Omental fat pad (tissue), 4 donors: Measurements from ENCODE around the gene ARF1. TPM values are rescaled to one million over a fixed set of nuclear protein-coding genes. Genes with fewer than 3 reads are reported as not detected.

Source experiments
- ATAC-seq: fragments of 150-250 bp; one replicate; pipeline ENCODE4 v1.9.1; 2016; ENCODE audit warnings: mild to moderate bottlenecking, moderate library complexity; ENCODE audit not compliant: low FRiP score
- DNase-seq: peaks from one replicate; pipeline ENCODE4 v3.0.0-alpha.2; 2019; ENCODE audit warnings: low spot score
- CTCF ChIP-seq, 3 donors: fragments of 450-650 bp; IDR thresholded peaks; one replicate each; pipeline ENCODE4 v1.5.1; 2016 to 2017; ENCODE audit warnings: antibody characterized with exemption in 3 of 3, mild to moderate bottlenecking in 3 of 3, moderate library complexity in 2 of 3
- total RNA-seq, 4 donors: library from RNA; depleted of rRNA; stranded (reverse); fragments of >200 nt; gene quantifications; one replicate each; pipeline ENCODE4 v1.1.0, GENCODE V29; 2016

Gene ARF1
- total RNA-seq, 4 donors from 2014 or later: 273 to 440 (median 369) TPM

GRCh38 chr1:228088586-228089498 lies 6.3 kb downstream of the ARF1 start:
- ATAC-seq (no peak), DNase-seq (no peak)
- no peak for TF ChIP-seq CTCF (IDR thresholded peaks at IDR 0.05)

- TF ChIP-seq CTCF (IDR thresholded peaks at IDR 0.05): no peak
- ATAC-seq (no peak), DNase-seq (no peak)
Observed at GRCh38 chr1:228089519-228090380, 7.2 kb downstream of the ARF1 start.

GRCh38 chr1:228090613-228091081 lies 8.1 kb downstream of the ARF1 start:
- no peak for DNase-seq
- no peak for ATAC-seq
- TF ChIP-seq CTCF (IDR thresholded peaks at IDR 0.05): no peak

GRCh38 chr1:228091084-228091483 lies 8.6 kb downstream of the ARF1 start:
- TF ChIP-seq CTCF (IDR thresholded peaks at IDR 0.05): no peak
- DNase-seq: no peak
- ATAC-seq: no peak

GRCh38 chr1:228092342-228093049 lies 10.0 kb downstream of the ARF1 start:
- DNase-seq: peak; percentile 8
- no peak for TF ChIP-seq CTCF (IDR thresholded peaks at IDR 0.05)
- no peak for ATAC-seq

- peak; percentile 20 for DNase-seq
- ATAC-seq: no peak
- TF ChIP-seq CTCF (IDR thresholded peaks at IDR 0.05): no peak
Observed at GRCh38 chr1:228093050-228093906, 10.8 kb downstream of the ARF1 start.
